Nephron (organoid): ENCODE data around the gene RPS27L.
A peak's percentile ranks its signal among the peaks of the same experiment; 100 is the strongest.

Experiments
- H3K27ac Mint-ChIP-seq, 3 experiments: 2 replicates each; pipeline ENCODE4 v1.8.0; 2020; ENCODE audit warnings: mixed read lengths in 3 of 3, mild to moderate bottlenecking in 2 of 3, moderate library complexity in 1 of 3
- H3K27me3 Mint-ChIP-seq: 2 replicates; pipeline ENCODE4 v1.8.0; 2021; ENCODE audit warnings: low read depth, mild to moderate bottlenecking, moderate library complexity, mixed read lengths
- H3K36me3 Mint-ChIP-seq: 2 replicates; pipeline ENCODE4 v1.8.0; 2020; ENCODE audit warnings: low read depth, mixed read lengths
- H3K4me1 Mint-ChIP-seq: 2 replicates; pipeline ENCODE4 v1.8.0; 2020; ENCODE audit warnings: mixed read lengths
- H3K4me3 Mint-ChIP-seq, 3 experiments: 2 replicates each; pipeline ENCODE4 v1.8.0; 2020; ENCODE audit warnings: mild to moderate bottlenecking in 3 of 3, mixed read lengths in 3 of 3, moderate library complexity in 2 of 3
- H3K9me3 Mint-ChIP-seq: 2 replicates; pipeline ENCODE4 v1.8.0; 2020; ENCODE audit warnings: mixed read lengths
- TF ChIP-seq, protein P1 (sequence below), 3 experiments: fragments of 200-600 bp; sonication (generic); IDR thresholded peaks; one replicate each; pipeline ENCODE4 v1.5.0; 2021; ENCODE audit warnings: antibody characterized with exemption in 3 of 3; ENCODE audit not compliant: unreplicated experiment in 3 of 3

RPS27L gene

DNA sequence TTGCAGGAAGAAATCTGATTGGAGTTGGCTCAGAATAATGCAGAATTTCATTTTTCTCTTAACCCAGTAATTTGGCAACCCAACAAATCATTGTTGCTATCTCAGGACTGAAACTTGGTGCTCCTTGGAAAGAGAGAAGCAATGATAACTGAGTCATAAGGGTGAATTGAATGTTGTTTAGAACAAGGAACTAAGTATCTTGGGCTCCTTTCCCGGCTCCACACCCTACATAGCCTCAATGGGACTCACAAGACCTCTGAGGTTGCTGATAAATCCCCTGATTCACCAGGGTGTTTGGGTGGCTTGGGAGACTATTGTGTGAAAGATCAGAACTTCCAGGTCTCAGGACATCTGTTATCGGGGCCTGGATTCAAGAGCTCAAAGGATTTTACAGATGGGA is 24.4 kb upstream of the RPS27L start:
- Mint-ChIP-seq H3K4me1 (peaks cover 5% of the 10 kb centered on the region), H3K27me3 (no peaks in the 10 kb centered on the region)

DNA sequence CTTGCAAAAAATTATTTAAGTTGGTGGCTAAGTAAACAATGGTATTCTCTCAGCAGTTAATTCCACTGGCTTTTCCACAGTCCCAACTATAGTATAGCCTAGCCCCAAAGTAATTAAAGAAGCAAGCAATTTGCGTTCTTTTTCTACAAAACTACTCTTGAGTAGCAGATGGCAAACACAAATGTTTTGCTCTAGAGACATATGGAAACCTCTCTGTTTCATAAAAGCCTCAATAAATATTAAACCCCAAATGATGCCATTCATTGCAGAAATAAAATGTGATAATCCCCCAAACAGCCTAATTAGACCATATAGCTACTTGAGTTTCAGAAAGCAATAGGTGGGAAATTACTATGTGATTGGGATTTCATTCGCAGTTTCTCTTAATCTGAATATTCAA is 23.5 kb upstream of the RPS27L start:
- Mint-ChIP-seq H3K4me3 (no peak overlapping the region), H3K27me3 (no peaks in the 10 kb centered on the region), H3K9me3 (no peaks in the 10 kb centered on the region), H3K27ac (no peak overlapping the region), H3K36me3 (no peaks in the 10 kb centered on the region), H3K4me1 (peaks cover 5% of the 10 kb centered on the region)
- TF ChIP-seq, protein P1, sequence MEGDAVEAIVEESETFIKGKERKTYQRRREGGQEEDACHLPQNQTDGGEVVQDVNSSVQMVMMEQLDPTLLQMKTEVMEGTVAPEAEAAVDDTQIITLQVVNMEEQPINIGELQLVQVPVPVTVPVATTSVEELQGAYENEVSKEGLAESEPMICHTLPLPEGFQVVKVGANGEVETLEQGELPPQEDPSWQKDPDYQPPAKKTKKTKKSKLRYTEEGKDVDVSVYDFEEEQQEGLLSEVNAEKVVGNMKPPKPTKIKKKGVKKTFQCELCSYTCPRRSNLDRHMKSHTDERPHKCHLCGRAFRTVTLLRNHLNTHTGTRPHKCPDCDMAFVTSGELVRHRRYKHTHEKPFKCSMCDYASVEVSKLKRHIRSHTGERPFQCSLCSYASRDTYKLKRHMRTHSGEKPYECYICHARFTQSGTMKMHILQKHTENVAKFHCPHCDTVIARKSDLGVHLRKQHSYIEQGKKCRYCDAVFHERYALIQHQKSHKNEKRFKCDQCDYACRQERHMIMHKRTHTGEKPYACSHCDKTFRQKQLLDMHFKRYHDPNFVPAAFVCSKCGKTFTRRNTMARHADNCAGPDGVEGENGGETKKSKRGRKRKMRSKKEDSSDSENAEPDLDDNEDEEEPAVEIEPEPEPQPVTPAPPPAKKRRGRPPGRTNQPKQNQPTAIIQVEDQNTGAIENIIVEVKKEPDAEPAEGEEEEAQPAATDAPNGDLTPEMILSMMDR (IDR thresholded peaks at IDR 0.05; ENCODE audit: unreplicated experiment in 3 of 3): no peak

More for the DNA sequence above, 24.4 kb upstream of the RPS27L start:
- TF ChIP-seq, protein P1 (IDR thresholded peaks at IDR 0.05; ENCODE audit: unreplicated experiment in 3 of 3): no peak
- H3K4me3 Mint-ChIP-seq: no peak overlapping the region
- no peaks in the 10 kb centered on the region for H3K9me3 Mint-ChIP-seq
- H3K27ac Mint-ChIP-seq: no peak overlapping the region
- no peaks in the 10 kb centered on the region for H3K36me3 Mint-ChIP-seq

DNA sequence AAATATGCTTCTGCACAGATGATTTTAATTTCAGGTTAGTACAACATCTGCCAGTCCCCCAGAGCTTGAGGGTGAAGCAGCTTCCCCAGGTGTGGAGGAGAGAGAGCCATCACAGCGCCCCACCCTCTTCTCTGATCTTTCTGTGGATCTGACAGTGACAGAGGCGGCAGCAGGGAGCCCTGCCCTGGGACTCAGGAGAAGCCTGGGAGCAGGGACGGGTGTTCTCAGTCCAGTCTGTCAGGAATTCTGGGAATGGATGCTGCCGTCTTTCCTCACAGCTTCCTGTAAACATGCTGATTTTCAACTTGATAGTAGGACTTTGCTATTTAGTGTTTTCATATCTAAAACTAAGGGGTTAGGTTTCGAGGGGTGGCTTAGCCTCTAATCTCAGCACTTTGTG is 20.8 kb upstream of the RPS27L start:
- TF ChIP-seq, protein P1 (IDR thresholded peaks at IDR 0.05; ENCODE audit: unreplicated experiment in 3 of 3): no peak

DNA sequence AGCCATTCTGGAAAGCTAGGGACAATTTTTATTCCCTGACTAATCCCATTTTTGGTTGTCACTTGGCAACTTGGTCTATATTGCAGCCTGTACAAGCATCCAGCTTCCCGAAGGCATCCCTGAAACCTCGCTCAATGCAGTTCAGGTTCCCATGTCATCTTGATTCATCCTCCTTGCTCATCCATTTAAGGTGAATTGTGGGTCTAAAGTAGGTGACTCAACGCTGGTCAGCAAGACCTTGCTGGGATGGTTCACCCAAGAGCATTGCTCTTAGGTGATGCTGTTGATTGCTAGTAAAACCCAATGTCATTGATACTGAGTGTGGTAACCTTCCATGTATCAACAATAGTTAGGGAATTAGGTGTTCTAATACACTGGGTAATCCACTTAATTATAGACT is 19.0 kb upstream of the RPS27L start:
- no peak overlapping the region for H3K4me3 Mint-ChIP-seq
- no peaks in the 10 kb centered on the region for H3K36me3 Mint-ChIP-seq
- H3K27ac Mint-ChIP-seq: no peak overlapping the region
- TF ChIP-seq, protein P1 (IDR thresholded peaks at IDR 0.05; ENCODE audit: unreplicated experiment in 3 of 3): no peak
- peaks cover 12% of the 10 kb centered on the region for H3K4me1 Mint-ChIP-seq
- H3K27me3 Mint-ChIP-seq: peaks cover 3% of the 10 kb centered on the region
- H3K9me3 Mint-ChIP-seq: no peaks in the 10 kb centered on the region

More for the DNA sequence above, 20.8 kb upstream of the RPS27L start:
- H3K4me3 Mint-ChIP-seq: no peak overlapping the region
- no peaks in the 10 kb centered on the region for H3K9me3 Mint-ChIP-seq
- no peak overlapping the region for H3K27ac Mint-ChIP-seq
- peaks cover 4% of the 10 kb centered on the region for H3K4me1 Mint-ChIP-seq
- peaks cover 3% of the 10 kb centered on the region for H3K27me3 Mint-ChIP-seq
- H3K36me3 Mint-ChIP-seq: no peaks in the 10 kb centered on the region

DNA sequence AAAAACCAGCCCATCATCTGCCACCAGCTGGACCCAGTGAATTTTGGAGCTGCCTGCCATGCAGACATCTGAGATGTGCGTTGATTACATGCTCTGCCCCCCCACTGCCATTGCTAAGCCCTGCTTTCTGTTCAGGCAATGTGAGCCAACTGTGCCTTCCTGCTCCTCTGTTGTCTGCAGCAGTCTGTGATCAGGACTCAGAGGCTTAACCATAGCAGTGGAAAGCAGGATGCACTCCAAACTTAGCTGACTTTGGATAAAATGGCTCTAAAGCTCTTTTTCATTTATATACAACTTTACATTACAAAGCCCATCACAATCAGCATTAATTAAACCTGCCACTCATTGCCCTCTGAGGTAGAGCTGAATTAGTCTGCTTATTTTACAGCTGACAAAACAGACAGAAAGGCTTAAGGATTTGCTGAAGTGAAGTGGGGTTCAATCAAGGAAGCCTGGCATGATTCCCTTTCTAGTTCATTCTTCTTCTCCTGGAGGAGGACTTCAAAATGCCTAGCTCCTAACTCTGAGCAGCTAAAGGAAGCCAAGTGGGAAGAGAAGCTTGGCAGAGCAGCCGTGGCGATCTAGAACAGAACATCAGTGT is 15.7 kb upstream of the RPS27L start:
- H3K9me3 Mint-ChIP-seq: no peaks in the 10 kb centered on the region
- peak overlapping the region in 1 of 3 experiments; percentile 7 for H3K27ac Mint-ChIP-seq
- no peaks in the 10 kb centered on the region for H3K36me3 Mint-ChIP-seq
- peaks cover 16% of the 10 kb centered on the region for H3K4me1 Mint-ChIP-seq
- peaks cover 3% of the 10 kb centered on the region for H3K27me3 Mint-ChIP-seq
- H3K4me3 Mint-ChIP-seq: no peak overlapping the region
- TF ChIP-seq, protein P1 (IDR thresholded peaks at IDR 0.05; ENCODE audit: unreplicated experiment in 3 of 3): no peak

DNA sequence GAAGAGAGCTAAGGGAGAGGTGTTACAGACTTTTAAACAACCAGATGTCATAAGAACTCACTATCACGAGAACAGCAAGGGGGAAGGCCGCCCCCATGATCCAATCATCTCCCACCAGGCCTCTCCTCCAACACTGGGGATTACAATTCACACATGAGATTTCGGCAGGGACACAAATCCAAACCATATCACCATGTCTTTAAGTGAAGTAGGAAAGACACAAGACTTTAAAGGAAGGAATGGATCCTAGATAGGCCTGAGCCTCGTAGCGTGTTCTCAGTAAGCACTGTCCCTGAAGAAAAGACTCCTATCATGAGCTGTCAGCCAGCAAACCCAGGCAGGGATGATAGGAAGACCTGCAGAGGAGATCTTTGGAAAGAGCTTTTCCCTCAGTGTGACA is 15.1 kb upstream of the RPS27L start:
- no peaks in the 10 kb centered on the region for H3K9me3 Mint-ChIP-seq
- H3K4me3 Mint-ChIP-seq: no peak overlapping the region
- no peaks in the 10 kb centered on the region for H3K36me3 Mint-ChIP-seq
- peak overlapping the region in 1 of 3 experiments; percentile 7 for H3K27ac Mint-ChIP-seq
- H3K27me3 Mint-ChIP-seq: peaks cover 3% of the 10 kb centered on the region
- H3K4me1 Mint-ChIP-seq: peaks cover 16% of the 10 kb centered on the region
- TF ChIP-seq, protein P1 (IDR thresholded peaks at IDR 0.05; ENCODE audit: unreplicated experiment in 3 of 3): no peak
